Measurements from ENCODE around the gene KCNJ4. TPM values are rescaled to one million over a fixed set of nuclear protein-coding genes. Genes with fewer than 3 reads are reported as not detected.

Gene KCNJ4
- polyA plus RNA-seq (2013, experiment 1 of 2): 0.08 TPM
- polyA plus RNA-seq (2013, experiment 2 of 2): 0.05 TPM

GRCh38 chr22:38455076-38455529 is at the start of gene KCNJ4:
TSS of gene KCNJ4 (minus strand) at chr22:38455199. CDS start at chr22:38428132, 27,067 bp downstream.
- Histone ChIP-seq H2BK5ac (ENCODE audit: low read depth, low read length, poor library complexity, severe bottlenecking) (no peak within 1 kb of the TSS), H2AK5ac (ENCODE audit: low read length, severe bottlenecking) (no peak within 1 kb of the TSS), H3K27ac (ENCODE audit: low read length, poor library complexity, severe bottlenecking) (no peak within 1 kb of the TSS), H2BK15ac (ENCODE audit: low read depth, poor library complexity, severe bottlenecking) (peak within 1 kb of the TSS; percentile 44), H3K36me3 (ENCODE audit: control insufficient read depth in 1 of 2, insufficient read depth in 2 of 2, low read depth in 1 of 2, low read length in 2 of 2) (peaks cover 0 to 3% of the 10 kb centered on the region in 2 experiments), H3K79me1 (replicated peaks; ENCODE audit: low read length, poor library complexity, severe bottlenecking) (no peaks in the 10 kb centered on the region), H4K91ac (ENCODE audit: low read length) (no peak within 1 kb of the TSS), H3K4me1 (ENCODE audit: control insufficient read depth, insufficient read depth, low read depth, low read length) (peaks cover 22% of the 10 kb centered on the region), H3K4ac (ENCODE audit: low read depth in 1 of 2, low read length in 2 of 2) (no peak within 1 kb of the TSS), H3K27me3 (ENCODE audit: control insufficient read depth in 1 of 2, insufficient read depth in 1 of 2, low read length in 2 of 2) (peaks cover 76 to 86% of the 10 kb centered on the region in 2 experiments), H3K23ac (ENCODE audit: low read length in 2 of 2) (peak within 1 kb of the TSS in 1 of 2 experiments; percentile 34), H2BK120ac (ENCODE audit: low read depth, low read length) (peak within 1 kb of the TSS; percentile 11), H2AFZ (ENCODE audit: low read depth, low read length) (peak within 1 kb of the TSS; percentile 32), H3K14ac (ENCODE audit: low read length in 2 of 2) (no peak within 1 kb of the TSS), H3K18ac (ENCODE audit: low read depth in 1 of 2, low read length in 2 of 2) (peak within 1 kb of the TSS in 1 of 2 experiments; percentile 75), H3K9ac (ENCODE audit: low read length) (no peak within 1 kb of the TSS), H3K4me2 (ENCODE audit: low read length, poor library complexity, severe bottlenecking) (peak within 1 kb of the TSS; percentile 83), H4K8ac (ENCODE audit: low read length) (no peak within 1 kb of the TSS), H2BK12ac (ENCODE audit: low read length in 2 of 2) (no peak within 1 kb of the TSS), H3K9me3 (ENCODE audit: control insufficient read depth, low read length) (no peaks in the 10 kb centered on the region), H3K4me3 (ENCODE audit: insufficient read depth in 1 of 2, low read depth in 1 of 2, low read length in 2 of 2) (peak within 1 kb of the TSS in 1 of 2 experiments; percentile 48)
- no peak for DNase-seq
- 3% methylated on average over 20 of the region's 76 CpGs for WGBS

DNA sequence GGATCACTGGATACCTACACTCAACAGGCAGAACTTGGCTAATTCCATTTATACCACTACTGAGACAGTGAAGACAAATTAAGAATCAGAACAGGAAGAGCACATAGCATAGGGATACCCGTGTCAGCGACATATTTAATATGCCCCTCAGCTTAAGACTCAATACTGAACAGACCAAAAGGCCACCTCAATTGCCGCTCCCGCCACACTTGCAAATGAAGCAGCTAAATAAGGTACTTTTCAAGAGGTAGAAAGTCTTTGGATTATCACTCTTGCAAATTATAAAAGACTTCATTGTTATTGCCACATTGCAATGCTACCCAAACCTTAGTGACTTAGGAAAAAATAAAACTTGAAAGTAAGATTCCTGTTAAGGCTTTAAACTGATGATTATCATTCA is 48.0 kb upstream of the KCNJ4 start:
- Histone ChIP-seq H3K79me1 (replicated peaks; ENCODE audit: low read length, poor library complexity, severe bottlenecking) (peaks cover 4% of the 10 kb centered on the region), H3K14ac (ENCODE audit: low read length in 2 of 2) (no peak overlapping the region), H2BK120ac (ENCODE audit: low read depth, low read length) (no peak overlapping the region), H3K18ac (ENCODE audit: low read depth in 1 of 2, low read length in 2 of 2) (no peak overlapping the region), H3K4me2 (ENCODE audit: low read length, poor library complexity, severe bottlenecking) (peak overlapping the region; percentile 70), H2AFZ (ENCODE audit: low read depth, low read length) (no peak overlapping the region), H3K27ac (ENCODE audit: low read length, poor library complexity, severe bottlenecking) (no peak overlapping the region), H3K36me3 (ENCODE audit: control insufficient read depth in 1 of 2, insufficient read depth in 2 of 2, low read depth in 1 of 2, low read length in 2 of 2) (peaks cover 21 to 57% of the 10 kb centered on the region in 2 experiments), H4K8ac (ENCODE audit: low read length) (no peak overlapping the region), H3K4ac (ENCODE audit: low read depth in 1 of 2, low read length in 2 of 2) (no peak overlapping the region), H2AK5ac (ENCODE audit: low read length, severe bottlenecking) (no peak overlapping the region), H3K9me3 (ENCODE audit: control insufficient read depth, low read length) (no peaks in the 10 kb centered on the region), H3K4me1 (ENCODE audit: control insufficient read depth, insufficient read depth, low read depth, low read length) (peaks cover 4% of the 10 kb centered on the region), H2BK15ac (ENCODE audit: low read depth, poor library complexity, severe bottlenecking) (no peak overlapping the region), H4K91ac (ENCODE audit: low read length) (no peak overlapping the region), H3K9ac (ENCODE audit: low read length) (peak overlapping the region; percentile 99), H3K27me3 (ENCODE audit: control insufficient read depth in 1 of 2, insufficient read depth in 1 of 2, low read length in 2 of 2) (no peaks in the 10 kb centered on the region), H3K4me3 (ENCODE audit: insufficient read depth in 1 of 2, low read depth in 1 of 2, low read length in 2 of 2) (peak overlapping the region in 1 of 2 experiments; percentile 84), H2BK12ac (ENCODE audit: low read length in 2 of 2) (no peak overlapping the region), H3K23ac (ENCODE audit: low read length in 2 of 2) (no peak overlapping the region), H2BK5ac (ENCODE audit: low read depth, low read length, poor library complexity, severe bottlenecking) (no peak overlapping the region)
- 90% methylated on average over 2 of the region's 4 CpGs for WGBS
- DNase-seq: no peak

- H3K9ac ChIP-seq (ENCODE audit: low read length): peak overlapping the region; percentile 99
- H2BK12ac ChIP-seq (ENCODE audit: low read length in 2 of 2): no peak overlapping the region
- no peak overlapping the region for H2BK5ac ChIP-seq (ENCODE audit: low read depth, low read length, poor library complexity, severe bottlenecking)
- H3K18ac ChIP-seq (ENCODE audit: low read depth in 1 of 2, low read length in 2 of 2): no peak overlapping the region
- peaks cover 4% of the 10 kb centered on the region for H3K4me1 ChIP-seq (ENCODE audit: control insufficient read depth, insufficient read depth, low read depth, low read length)
- no peak overlapping the region for H3K4ac ChIP-seq (ENCODE audit: low read depth in 1 of 2, low read length in 2 of 2)
- no peak overlapping the region for H2AK5ac ChIP-seq (ENCODE audit: low read length, severe bottlenecking)
- no peaks in the 10 kb centered on the region for H3K9me3 ChIP-seq (ENCODE audit: control insufficient read depth, low read length)
- no peak overlapping the region for H2BK120ac ChIP-seq (ENCODE audit: low read depth, low read length)
- no peak overlapping the region for H3K14ac ChIP-seq (ENCODE audit: low read length in 2 of 2)
- no peak overlapping the region for H3K27ac ChIP-seq (ENCODE audit: low read length, poor library complexity, severe bottlenecking)
- H4K91ac ChIP-seq (ENCODE audit: low read length): no peak overlapping the region
- no peaks in the 10 kb centered on the region for H3K79me1 ChIP-seq (replicated peaks; ENCODE audit: low read length, poor library complexity, severe bottlenecking)
- no peak for DNase-seq
- H2BK15ac ChIP-seq (ENCODE audit: low read depth, poor library complexity, severe bottlenecking): no peak overlapping the region
- H4K8ac ChIP-seq (ENCODE audit: low read length): no peak overlapping the region
- H3K36me3 ChIP-seq (ENCODE audit: control insufficient read depth in 1 of 2, insufficient read depth in 2 of 2, low read depth in 1 of 2, low read length in 2 of 2): peaks cover 27 to 67% of the 10 kb centered on the region in 2 experiments
- H3K4me3 ChIP-seq (ENCODE audit: insufficient read depth in 1 of 2, low read depth in 1 of 2, low read length in 2 of 2): peak overlapping the region in 1 of 2 experiments; percentile 84
- no peak overlapping the region for H2AFZ ChIP-seq (ENCODE audit: low read depth, low read length)
- H3K4me2 ChIP-seq (ENCODE audit: low read length, poor library complexity, severe bottlenecking): no peak overlapping the region
- 97% methylated on average over 8 of the region's 10 CpGs for WGBS
- H3K27me3 ChIP-seq (ENCODE audit: control insufficient read depth in 1 of 2, insufficient read depth in 1 of 2, low read length in 2 of 2): no peaks in the 10 kb centered on the region
- H3K23ac ChIP-seq (ENCODE audit: low read length in 2 of 2): no peak overlapping the region
These were observed 47.0 kb upstream of the KCNJ4 start for GRCh38 chr22:38501797-38502672.

- Histone ChIP-seq H3K4me3 (ENCODE audit: insufficient read depth in 1 of 2, low read depth in 1 of 2, low read length in 2 of 2) (no peak overlapping the region), H3K18ac (ENCODE audit: low read depth in 1 of 2, low read length in 2 of 2) (no peak overlapping the region), H3K9me3 (ENCODE audit: control insufficient read depth, low read length) (no peaks in the 10 kb centered on the region), H3K23ac (ENCODE audit: low read length in 2 of 2) (no peak overlapping the region), H3K79me1 (replicated peaks; ENCODE audit: low read length, poor library complexity, severe bottlenecking) (peaks cover 3% of the 10 kb centered on the region), H2BK5ac (ENCODE audit: low read depth, low read length, poor library complexity, severe bottlenecking) (no peak overlapping the region), H3K27ac (ENCODE audit: low read length, poor library complexity, severe bottlenecking) (no peak overlapping the region), H3K36me3 (ENCODE audit: control insufficient read depth in 1 of 2, insufficient read depth in 2 of 2, low read depth in 1 of 2, low read length in 2 of 2) (peaks cover 45 to 95% of the 10 kb centered on the region in 2 experiments), H4K91ac (ENCODE audit: low read length) (no peak overlapping the region), H3K14ac (ENCODE audit: low read length in 2 of 2) (no peak overlapping the region), H2BK120ac (ENCODE audit: low read depth, low read length) (no peak overlapping the region), H2BK12ac (ENCODE audit: low read length in 2 of 2) (no peak overlapping the region), H3K9ac (ENCODE audit: low read length) (no peak overlapping the region), H3K4me2 (ENCODE audit: low read length, poor library complexity, severe bottlenecking) (no peak overlapping the region), H3K27me3 (ENCODE audit: control insufficient read depth in 1 of 2, insufficient read depth in 1 of 2, low read length in 2 of 2) (no peaks in the 10 kb centered on the region), H2AFZ (ENCODE audit: low read depth, low read length) (no peak overlapping the region), H4K8ac (ENCODE audit: low read length) (no peak overlapping the region), H2BK15ac (ENCODE audit: low read depth, poor library complexity, severe bottlenecking) (no peak overlapping the region), H2AK5ac (ENCODE audit: low read length, severe bottlenecking) (no peak overlapping the region), H3K4ac (ENCODE audit: low read depth in 1 of 2, low read length in 2 of 2) (no peak overlapping the region), H3K4me1 (ENCODE audit: control insufficient read depth, insufficient read depth, low read depth, low read length) (peaks cover 6% of the 10 kb centered on the region)
- DNase-seq: no peak
- no CpG with 5 or more reads among the region's 3 CpGs for WGBS
These were observed 42.9 kb upstream of the KCNJ4 start for GRCh38 chr22:38497869-38498268.
